Fibroblast of lung (primary cell): ENCODE measurements around the gene SBK3. TPM values are rescaled to one million over a fixed set of nuclear protein-coding genes. Genes with fewer than 3 reads are reported as not detected.

Experiments used
- DNase-seq, 2 donors: peaks; one replicate each; pipeline versions ENCODE4 v3.0.0 to v3.0.0-alpha.2; 2010; ENCODE audit warnings: low read depth in 2 of 2
- H2AFZ ChIP-seq: 2 replicates; pipeline ENCODE4 v1.5.1; 2012; ENCODE audit warnings: low read length, control low read depth, inconsistent platforms
- H3K27ac ChIP-seq: 2 replicates; pipeline ENCODE4 v1.5.1; 2011; ENCODE audit warnings: low read length, control low read depth; ENCODE audit not compliant: insufficient read depth
- H3K27me3 ChIP-seq: 2 replicates; pipeline ENCODE4 v1.5.1; 2011; ENCODE audit warnings: mild to moderate bottlenecking, low read length; ENCODE audit not compliant: control insufficient read depth, insufficient read depth
- H3K36me3 ChIP-seq: 2 replicates; pipeline ENCODE4 v1.5.1; 2011; ENCODE audit warnings: low read length; ENCODE audit not compliant: control insufficient read depth, insufficient read depth
- H3K4me1 ChIP-seq: 2 replicates; pipeline ENCODE4 v1.5.1; 2011; ENCODE audit warnings: low read length; ENCODE audit not compliant: control insufficient read depth, insufficient read depth; ENCODE audit errors: extremely low read depth
- H3K4me2 ChIP-seq: 2 replicates; pipeline ENCODE4 v1.5.1; 2011; ENCODE audit warnings: low read length, control low read depth; ENCODE audit not compliant: insufficient read depth; ENCODE audit errors: extremely low read depth
- H3K4me3 ChIP-seq, 4 experiments: fragments of 200-600 bp in 1 of 4; sonication (generic) in 1 of 4; replicated peaks in 1 of 4; 2 replicates each; pipeline ENCODE4 v1.5.1; 2011 to 2016; ENCODE audit warnings: low read length in 4 of 4, low read depth in 3 of 4, mild to moderate bottlenecking in 3 of 4, control low read depth in 2 of 4, inconsistent platforms in 1 of 4, mixed read lengths in 1 of 4; ENCODE audit not compliant: insufficient read depth in 1 of 4; ENCODE audit errors: control extremely low read depth in 1 of 4
- H3K79me2 ChIP-seq: 2 replicates; pipeline ENCODE4 v1.5.1; 2012; ENCODE audit warnings: mild to moderate bottlenecking, low read length, inconsistent platforms; ENCODE audit not compliant: control insufficient read depth, insufficient read depth
- H3K9ac ChIP-seq: 2 replicates; pipeline ENCODE4 v1.5.1; 2011; ENCODE audit warnings: mild to moderate bottlenecking, low read length, control low read depth; ENCODE audit not compliant: insufficient read depth
- H3K9me3 ChIP-seq: 2 replicates; pipeline ENCODE4 v1.5.1; 2012; ENCODE audit warnings: low read depth, low read length; ENCODE audit not compliant: control insufficient read depth, insufficient read depth
- H4K20me1 ChIP-seq: 2 replicates; pipeline ENCODE4 v1.5.1; 2011; ENCODE audit warnings: low read length; ENCODE audit not compliant: control insufficient read depth, insufficient read depth; ENCODE audit errors: extremely low read depth
- CTCF ChIP-seq, 2 donors: IDR thresholded peaks in 1 of 2; conservative IDR thresholded peaks in 1 of 2; 1 replicate in 1 of 2; 2 replicates in 1 of 2; pipeline ENCODE4 v1.5.1; 2011 to 2012; ENCODE audit warnings: low read length in 2 of 2, control low read depth in 1 of 2, inconsistent platforms in 1 of 2, low read depth in 1 of 2, mild to moderate bottlenecking in 1 of 2
- EZH2 ChIP-seq: IDR thresholded peaks from 2 replicates; pipeline ENCODE4 v1.5.1; 2012; ENCODE audit warnings: low read length, control low read depth, mild to moderate bottlenecking; ENCODE audit errors: missing control alignments
- polyA plus RNA-seq, 2 donors: library from polyadenylated mRNA; depleted of rRNA in 1 of 2; stranded (reverse) in 1 of 2; unstranded in 1 of 2; fragments of >200 nt; gene quantifications; 2 replicates each; pipeline ENCODE4 v1.2.1, GENCODE V29; 2011 to 2012; ENCODE audit warnings: missing spikeins in 1 of 2
- total RNA-seq: library from RNA; depleted of rRNA; stranded (reverse); fragments of >200 nt; gene quantifications from 2 replicates; pipeline ENCODE4 v1.2.1, GENCODE V29; 2014

Gene SBK3
- total and polyA plus RNA-seq, 2 donors (not counting 1 experiment from before 2014, with no cell fraction given) = 0.66 TPM; not detected in 1

- no peaks in the 10 kb centered on the region for H4K20me1 ChIP-seq
- H3K27ac ChIP-seq = no peak overlapping the region
- TF ChIP-seq CTCF (conservative IDR thresholded peaks at IDR 0.05 in 1 of 2, IDR thresholded peaks at IDR 0.05 in 1 of 2; ENCODE audit: low read depth in 1 of 2, low read length in 2 of 2) = no peak
- no peak for TF ChIP-seq EZH2
- no peak overlapping the region for H3K9ac ChIP-seq
- no peaks in the 10 kb centered on the region for H3K36me3 ChIP-seq
- H3K27me3 ChIP-seq = no peaks in the 10 kb centered on the region
- no peak overlapping the region for H3K4me2 ChIP-seq
- H3K4me3 ChIP-seq = no peak overlapping the region
- H3K9me3 ChIP-seq = no peaks in the 10 kb centered on the region
- no peak for DNase-seq
- no peaks in the 10 kb centered on the region for H3K79me2 ChIP-seq
- peaks cover 10% of the 10 kb centered on the region for H3K4me1 ChIP-seq
- no peak overlapping the region for H2AFZ ChIP-seq
These were observed 19.8 kb downstream of the SBK3 start for GRCh38 chr19:55525289-55526101.

GRCh38 chr19:55520691-55521292, 24.6 kb downstream of the SBK3 start:
- H3K36me3 ChIP-seq = peaks cover 2% of the 10 kb centered on the region
- no peaks in the 10 kb centered on the region for H3K27me3 ChIP-seq
- H3K9me3 ChIP-seq = no peaks in the 10 kb centered on the region
- peaks cover 9% of the 10 kb centered on the region for H3K4me1 ChIP-seq
- TF ChIP-seq EZH2 (no peak), CTCF (conservative IDR thresholded peaks at IDR 0.05 in 1 of 2, IDR thresholded peaks at IDR 0.05 in 1 of 2; ENCODE audit: low read depth in 1 of 2, low read length in 2 of 2) (no peak)
- H3K79me2 ChIP-seq = no peaks in the 10 kb centered on the region
- no peak for DNase-seq
- no peak overlapping the region for H2AFZ ChIP-seq
- no peak overlapping the region for H3K27ac ChIP-seq
- no peak overlapping the region for H3K9ac ChIP-seq
- no peak overlapping the region for H3K4me2 ChIP-seq
- no peak overlapping the region for H3K4me3 ChIP-seq
- no peaks in the 10 kb centered on the region for H4K20me1 ChIP-seq

GRCh38 chr19:55519451-55520311, 25.7 kb downstream of the SBK3 start:
- no peak overlapping the region for H3K4me3 ChIP-seq
- H3K79me2 ChIP-seq = no peaks in the 10 kb centered on the region
- H3K9ac ChIP-seq = no peak overlapping the region
- H2AFZ ChIP-seq = no peak overlapping the region
- peaks cover 7% of the 10 kb centered on the region for H3K4me1 ChIP-seq
- peak; percentile 70 to 89 for DNase-seq
- H4K20me1 ChIP-seq = no peaks in the 10 kb centered on the region
- no peaks in the 10 kb centered on the region for H3K9me3 ChIP-seq
- no peaks in the 10 kb centered on the region for H3K27me3 ChIP-seq
- peak overlapping the region; percentile 67 for H3K27ac ChIP-seq
- TF ChIP-seq EZH2 = no peak
- H3K4me2 ChIP-seq = no peak overlapping the region
- peaks cover 2% of the 10 kb centered on the region for H3K36me3 ChIP-seq
